ENCODE data around the gene CARHSP1.
"Not testable (repeated sequence)": the region's sequence is repeated elsewhere in the genome, so short reads cannot be mapped to it uniquely, and the experiment has no call there.

CARHSP1 gene

DNA sequence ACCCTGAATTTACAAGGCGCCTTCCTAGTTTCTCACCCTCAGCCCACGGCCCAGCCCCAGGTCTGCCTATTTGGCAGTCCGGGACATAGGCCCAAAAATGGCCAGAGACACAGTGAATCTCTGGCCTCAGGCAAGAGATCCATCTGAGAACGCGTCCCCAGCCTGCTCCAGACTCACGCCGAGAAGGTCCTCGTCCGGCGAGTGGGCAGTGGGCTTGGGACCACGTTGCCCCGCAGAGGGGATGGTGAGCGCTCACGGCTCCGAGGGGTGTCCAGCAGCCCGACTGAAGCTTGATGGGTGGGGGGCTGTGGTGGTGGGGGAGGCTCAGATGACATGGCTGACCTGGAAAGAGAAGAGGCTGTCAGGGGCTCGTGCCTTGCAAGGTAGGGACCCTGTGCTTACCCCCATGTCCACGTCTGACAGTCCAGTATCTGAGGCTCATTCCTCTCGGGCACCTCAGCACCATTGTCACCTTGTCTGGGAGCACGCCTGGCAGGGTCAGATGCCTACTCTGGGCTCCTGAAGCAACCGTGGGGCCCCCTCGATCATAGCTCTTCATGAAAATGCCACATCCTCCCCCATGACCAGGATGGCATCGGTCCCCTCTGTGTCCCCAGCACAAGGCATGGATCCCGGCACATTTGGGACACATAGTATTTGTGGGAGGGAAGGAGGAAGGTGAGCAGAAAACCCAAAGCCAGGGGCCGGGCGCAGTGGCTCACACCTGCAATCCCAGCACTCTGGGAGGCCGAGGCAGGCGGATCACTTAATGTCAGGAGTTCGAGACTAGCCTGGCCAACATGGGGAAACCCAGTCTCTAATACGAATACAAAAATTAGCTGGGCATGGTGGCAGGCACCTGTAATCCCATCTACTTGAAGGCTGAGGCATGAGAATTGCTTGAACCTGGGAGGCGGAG lies 9.6 kb downstream of the CARHSP1 start:
- DNase-seq (ENCODE audit: insufficient read length, low spot score) (no peak), FAIRE-seq (no peak)

DNA sequence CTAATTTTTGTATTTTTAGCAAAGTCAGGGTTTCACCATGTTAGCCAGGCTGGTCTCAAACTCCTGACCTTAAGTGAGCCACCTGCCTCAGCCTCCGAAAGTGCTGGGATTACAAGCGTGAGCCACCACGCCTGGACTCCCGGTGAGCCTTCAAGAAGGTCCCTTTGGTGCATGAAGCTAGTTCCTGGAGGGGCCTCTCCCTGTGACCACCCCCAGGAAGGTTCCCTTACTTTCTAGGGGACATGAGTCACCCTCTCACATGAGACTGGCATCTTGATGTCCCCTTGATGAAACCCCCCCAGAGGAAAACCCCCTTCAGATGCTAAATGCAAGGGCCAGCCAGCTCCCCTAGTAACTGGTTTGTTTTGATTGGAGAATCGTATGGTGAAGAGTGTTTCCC lies 12.8 kb downstream of the CARHSP1 start:
- DNase-seq (ENCODE audit: insufficient read length, low spot score), result no peak
- FAIRE-seq, result no peak

GRCh38 chr16:8855051-8855786 lies 13.6 kb downstream of the CARHSP1 start:
- no peak for DNase-seq (ENCODE audit: insufficient read length, low spot score)
- FAIRE-seq, result no peak

- DNase-seq (ENCODE audit: insufficient read length, low spot score) (no peak), FAIRE-seq (no peak)
Observed at GRCh38 chr16:8854298-8854948, 14.4 kb downstream of the CARHSP1 start.

DNA sequence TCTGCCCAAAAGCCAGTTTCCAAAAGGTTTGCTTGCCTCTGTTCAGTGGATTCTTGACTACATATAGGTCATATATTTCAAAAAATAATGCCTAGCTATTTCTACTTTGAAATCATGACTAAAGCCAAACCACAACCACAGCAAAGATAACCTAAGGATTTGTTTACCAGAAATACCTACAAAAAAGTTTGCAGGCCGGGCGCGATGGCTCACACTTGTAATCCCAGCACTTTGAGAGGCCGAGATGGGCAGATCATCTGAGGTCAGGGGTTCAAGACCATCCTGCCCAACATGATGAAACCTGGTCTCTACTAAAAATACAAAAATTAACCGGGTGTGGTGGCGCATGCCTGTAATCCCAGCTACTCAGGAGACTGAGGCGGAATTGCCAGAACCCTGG lies 15.2 kb downstream of the CARHSP1 start:
- no peak for DNase-seq (ENCODE audit: insufficient read length, low spot score)
- FAIRE-seq, result no peak

DNA sequence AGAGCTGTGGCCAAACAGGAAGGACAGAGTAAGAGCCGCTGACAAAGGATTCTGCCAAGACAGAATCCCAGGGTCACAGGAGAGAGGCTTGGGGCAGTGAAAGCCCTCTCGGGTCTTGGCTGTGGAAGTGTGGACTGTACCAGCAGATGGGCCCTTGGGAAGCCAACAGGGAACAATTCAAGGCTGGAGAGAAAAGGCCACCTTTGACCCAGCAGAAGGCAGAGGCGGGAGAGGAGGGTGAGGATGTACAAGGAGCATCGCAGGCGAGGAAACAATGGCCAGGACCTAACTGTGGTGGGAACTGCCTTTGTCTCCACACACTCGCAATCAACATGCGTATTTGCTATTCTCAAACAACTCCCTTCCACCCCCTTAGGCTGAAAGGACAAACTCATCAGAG lies 15.7 kb downstream of the CARHSP1 start:
- no peak for DNase-seq (ENCODE audit: insufficient read length, low spot score)
- FAIRE-seq, result no peak

DNA sequence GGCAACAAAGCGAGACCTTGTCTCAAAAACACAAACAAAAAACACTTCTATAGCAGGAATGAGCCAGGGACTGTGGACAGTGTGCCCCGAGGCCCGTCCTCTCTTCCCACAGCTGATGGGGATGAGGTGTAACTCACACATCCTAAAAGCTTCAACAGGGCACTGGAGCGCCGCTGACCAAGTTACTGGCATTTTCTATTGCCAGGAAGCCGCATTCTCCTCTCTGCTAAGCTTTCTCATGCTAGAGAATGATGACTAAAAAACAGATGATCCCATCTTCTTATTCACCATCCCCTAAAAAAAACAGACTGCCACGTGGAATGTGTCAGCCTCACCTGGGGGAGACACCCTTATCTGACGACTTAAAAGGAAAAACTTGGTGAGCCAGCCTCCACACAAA lies 16.3 kb downstream of the CARHSP1 start:
- FAIRE-seq (no peak), DNase-seq (ENCODE audit: insufficient read length, low spot score) (no peak)

GRCh38 chr16:8851761-8852403 lies 16.9 kb downstream of the CARHSP1 start:
- FAIRE-seq (no peak), DNase-seq (ENCODE audit: insufficient read length, low spot score) (no peak)

GRCh38 chr16:8850279-8850885 lies 18.4 kb downstream of the CARHSP1 start:
- no peak for DNase-seq (ENCODE audit: insufficient read length, low spot score)
- no peak for FAIRE-seq

- DNase-seq (ENCODE audit: insufficient read length, low spot score) (no peak), FAIRE-seq (no peak)
Observed at GRCh38 chr16:8849411-8850011, 19.3 kb downstream of the CARHSP1 start.

- FAIRE-seq (no peak), DNase-seq (ENCODE audit: insufficient read length, low spot score) (no peak)
Observed at GRCh38 chr16:8848939-8849391, 19.8 kb downstream of the CARHSP1 start.

- FAIRE-seq (no peak), DNase-seq (ENCODE audit: insufficient read length, low spot score) (no peak)
Observed at GRCh38 chr16:8848231-8848938, 20.4 kb downstream of the CARHSP1 start.

GRCh38 chr16:8847623-8848022 lies 21.2 kb downstream of the CARHSP1 start:
- FAIRE-seq, result no peak
- no peak for DNase-seq (ENCODE audit: insufficient read length, low spot score)

DNA sequence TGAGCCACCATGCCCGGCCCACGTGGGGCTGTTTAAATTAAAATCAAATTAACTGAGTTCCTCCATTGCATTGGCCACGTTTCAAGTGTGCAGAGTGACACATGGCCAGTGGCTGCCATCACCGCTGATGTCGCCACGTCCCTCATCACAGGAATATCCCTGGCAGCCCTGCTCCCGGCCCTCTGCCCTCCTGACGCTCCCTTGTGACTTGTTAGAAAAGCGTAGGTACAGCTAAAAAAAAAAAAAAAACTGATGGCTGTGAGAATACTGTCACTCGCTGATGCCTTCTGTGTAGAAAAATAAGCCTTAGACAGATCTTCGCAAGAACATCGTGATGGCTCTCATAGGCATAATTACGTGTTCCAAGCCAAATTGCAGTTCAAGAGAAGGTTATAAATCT lies 21.7 kb downstream of the CARHSP1 start:
- DNase-seq (ENCODE audit: insufficient read length, low spot score), result no peak

DNA sequence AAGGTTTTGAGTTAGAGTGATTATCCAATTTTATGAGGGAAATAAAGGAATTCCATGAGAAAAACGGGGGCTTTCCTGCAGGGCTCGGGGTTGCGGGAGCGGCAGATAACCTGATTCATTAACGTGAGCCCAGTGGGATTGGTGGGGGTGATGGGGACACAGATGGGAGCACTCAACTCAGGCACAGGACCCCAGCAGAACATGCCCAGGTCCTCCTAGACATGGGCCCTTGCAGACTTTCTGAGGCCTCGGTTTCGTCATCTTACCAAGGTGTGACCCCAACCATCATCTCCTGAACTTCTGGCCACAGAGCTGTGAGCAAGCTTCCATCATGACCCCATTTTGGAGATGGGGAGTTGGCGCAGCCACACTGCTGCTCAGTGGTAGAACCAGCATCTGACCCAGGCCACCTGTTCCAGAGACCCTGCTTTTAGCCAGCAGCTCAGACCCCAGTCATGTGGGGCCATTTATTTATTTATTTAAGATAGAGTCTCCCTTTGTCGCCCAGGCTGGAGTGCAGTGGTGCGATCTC lies 22.3 kb downstream of the CARHSP1 start:
- DNase-seq (ENCODE audit: insufficient read length, low spot score) (no peak), FAIRE-seq (no peak)

More for the DNA sequence above, 21.7 kb downstream of the CARHSP1 start:
- FAIRE-seq, result no peak

DNA sequence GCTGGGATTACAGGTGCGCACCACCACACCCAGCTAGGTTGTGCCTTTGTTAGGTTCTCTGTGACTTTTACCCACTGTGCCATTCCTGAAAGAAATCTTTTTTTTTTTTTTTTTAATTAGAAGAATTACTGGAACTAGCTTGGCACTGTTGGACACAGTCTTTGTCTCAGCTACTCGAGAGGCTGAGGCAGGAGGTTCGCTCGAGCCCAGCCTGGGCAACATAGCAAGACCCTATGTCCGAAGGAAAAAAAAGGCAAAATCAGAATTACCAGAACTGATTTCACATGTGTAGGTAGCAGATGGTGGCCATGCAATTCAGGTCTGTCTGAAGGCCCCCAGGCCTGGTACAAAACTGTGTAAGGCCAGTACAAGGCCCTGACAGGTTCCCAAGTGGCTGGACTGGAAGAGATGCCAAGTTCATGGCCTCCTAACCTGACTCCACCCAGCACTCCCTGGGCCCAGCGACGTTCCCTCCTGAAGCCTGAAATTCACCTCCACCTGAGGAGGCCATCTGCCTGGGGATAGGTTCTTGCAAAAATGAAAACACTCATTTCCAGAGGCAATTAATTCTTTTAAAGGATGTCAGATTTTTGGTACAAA lies 23.0 kb downstream of the CARHSP1 start:
- FAIRE-seq, result no peak
- no peak for DNase-seq (ENCODE audit: insufficient read length, low spot score)

- FAIRE-seq, result not testable (repeated sequence)
Observed at GRCh38 chr16:8843296-8843695, 25.5 kb downstream of the CARHSP1 start.

GRCh38 chr16:8842016-8842415 lies 26.8 kb downstream of the CARHSP1 start:
- DNase-seq (ENCODE audit: insufficient read length, low spot score); FAIRE-seq: not testable (repeated sequence)

More at GRCh38 chr16:8843296-8843695, 25.5 kb downstream of the CARHSP1 start:
- not testable (repeated sequence) for DNase-seq (ENCODE audit: insufficient read length, low spot score)

DNA sequence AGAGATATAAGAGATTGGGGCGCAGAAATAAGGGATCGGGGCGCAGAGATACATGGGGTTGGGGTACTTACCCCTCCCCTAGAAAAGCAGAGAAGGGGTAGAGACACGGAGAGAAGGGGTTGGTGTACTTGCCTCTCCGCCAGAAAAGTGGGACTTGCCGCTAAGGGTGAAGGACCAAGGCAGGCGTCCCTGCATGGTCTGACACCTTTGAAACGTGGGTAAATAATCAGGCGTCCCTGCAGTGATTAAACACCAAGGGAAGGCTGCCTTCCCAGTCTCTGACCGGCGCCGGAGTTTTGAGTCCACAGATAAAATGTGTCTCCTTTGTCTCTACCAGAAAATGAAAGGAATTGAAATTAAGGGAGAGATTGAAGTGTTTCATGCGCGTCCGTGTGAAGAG lies 31.2 kb downstream of the CARHSP1 start:
- not testable (repeated sequence) for FAIRE-seq

More for the DNA sequence above, 31.2 kb downstream of the CARHSP1 start:
- DNase-seq (ENCODE audit: insufficient read length, low spot score), result not testable (repeated sequence)
